ENCODE results near the gene KMT2D.

DNA sequence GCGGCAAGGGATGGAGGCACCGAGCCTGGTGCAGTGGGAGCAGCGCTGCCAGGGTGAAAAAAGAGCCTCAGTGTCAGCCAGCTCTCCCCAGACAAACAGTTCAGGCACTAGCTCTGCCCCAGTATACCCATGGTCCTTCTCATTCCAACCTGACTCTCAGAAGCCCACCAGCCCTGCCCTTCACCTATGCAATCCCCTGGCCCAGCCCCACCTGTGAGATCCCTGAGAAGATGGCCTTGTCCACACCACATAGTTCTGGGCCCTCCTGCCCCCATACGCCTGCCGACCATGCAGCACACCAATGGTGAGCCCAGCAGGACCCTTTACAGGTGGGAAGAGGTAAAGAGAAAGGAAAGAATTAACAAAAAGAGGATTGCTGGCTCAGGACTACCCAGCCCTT lies 6.5 kb downstream of the KMT2D start:
- TF ChIP-seq, protein P1, sequence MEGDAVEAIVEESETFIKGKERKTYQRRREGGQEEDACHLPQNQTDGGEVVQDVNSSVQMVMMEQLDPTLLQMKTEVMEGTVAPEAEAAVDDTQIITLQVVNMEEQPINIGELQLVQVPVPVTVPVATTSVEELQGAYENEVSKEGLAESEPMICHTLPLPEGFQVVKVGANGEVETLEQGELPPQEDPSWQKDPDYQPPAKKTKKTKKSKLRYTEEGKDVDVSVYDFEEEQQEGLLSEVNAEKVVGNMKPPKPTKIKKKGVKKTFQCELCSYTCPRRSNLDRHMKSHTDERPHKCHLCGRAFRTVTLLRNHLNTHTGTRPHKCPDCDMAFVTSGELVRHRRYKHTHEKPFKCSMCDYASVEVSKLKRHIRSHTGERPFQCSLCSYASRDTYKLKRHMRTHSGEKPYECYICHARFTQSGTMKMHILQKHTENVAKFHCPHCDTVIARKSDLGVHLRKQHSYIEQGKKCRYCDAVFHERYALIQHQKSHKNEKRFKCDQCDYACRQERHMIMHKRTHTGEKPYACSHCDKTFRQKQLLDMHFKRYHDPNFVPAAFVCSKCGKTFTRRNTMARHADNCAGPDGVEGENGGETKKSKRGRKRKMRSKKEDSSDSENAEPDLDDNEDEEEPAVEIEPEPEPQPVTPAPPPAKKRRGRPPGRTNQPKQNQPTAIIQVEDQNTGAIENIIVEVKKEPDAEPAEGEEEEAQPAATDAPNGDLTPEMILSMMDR (IDR thresholded peaks at IDR 0.05): no peak
- TF ChIP-seq POLR2A (IDR thresholded peaks at IDR 0.05): no peak
